OCI-LY7 (cell line): ENCODE data around the gene LONP2. TPM values are rescaled to one million over a fixed set of nuclear protein-coding genes. Genes with fewer than 3 reads are reported as not detected.

Source experiments
- BruUV-seq: library from RNA; stranded (reverse); fragments of 400-500 nt; replicated peaks from 2 replicates; lab custom pipeline; 2021; lab: Mats Ljungman, UMichigan
- CTCF ChIA-PET: fragments of 300-600 bp; sonication (Branson Sonifier 250); formaldehyde crosslinking; loops from one replicate; lab custom pipeline; 2022; ENCODE audit warnings: antibody characterized with exemption; ENCODE audit not compliant: unreplicated experiment; lab: Charles Lee
- POLR2A ChIA-PET: fragments of 300-600 bp; sonication (Branson Sonifier 250); formaldehyde crosslinking; loops from one replicate; lab custom pipeline; 2022; ENCODE audit warnings: antibody characterized with exemption; lab: Charles Lee
- DNase-seq: peaks from one replicate; pipeline ENCODE4 v3.0.0-alpha.2; 2015; ENCODE audit warnings: low spot score
- H2AFZ ChIP-seq: fragments of 200-600 bp; sonication (generic), shearing (Covaris generic); 2 replicates; pipeline ENCODE4 v1.6.1; 2014; ENCODE audit warnings: mild to moderate bottlenecking, antibody characterized with exemption, low read length, moderate library complexity
- H3K27ac ChIP-seq: fragments of 200-600 bp; sonication (generic); 2 replicates; pipeline ENCODE4 v1.5.1; 2014; ENCODE audit warnings: mixed run types, low read depth, mild to moderate bottlenecking, moderate library complexity, low read length, inconsistent platforms; ENCODE audit not compliant: poor library complexity, severe bottlenecking
- H3K36me3 ChIP-seq: fragments of 200-600 bp; sonication (generic); 2 replicates; pipeline ENCODE4 v1.6.1; 2014; ENCODE audit warnings: mild to moderate bottlenecking, antibody characterized with exemption, low read length, moderate library complexity, mixed read lengths; ENCODE audit not compliant: insufficient read depth
- H3K4me1 ChIP-seq: fragments of 200-600 bp; sonication (generic); 2 replicates; pipeline ENCODE4 v1.5.1; 2014; ENCODE audit warnings: mild to moderate bottlenecking, low read length; ENCODE audit not compliant: insufficient read depth, poor library complexity, severe bottlenecking
- H3K4me2 ChIP-seq: fragments of 200-600 bp; sonication (generic); 2 replicates; pipeline ENCODE4 v1.6.1; 2014; ENCODE audit warnings: mild to moderate bottlenecking, low read length
- H3K4me3 ChIP-seq: fragments of 200-600 bp; sonication (generic); 2 replicates; pipeline ENCODE4 v1.5.1; 2014; ENCODE audit warnings: mild to moderate bottlenecking, low read depth, low read length; ENCODE audit not compliant: poor library complexity, severe bottlenecking
- H3K79me2 ChIP-seq: fragments of 200-600 bp; sonication (generic); 2 replicates; pipeline ENCODE4 v1.6.1; 2016; ENCODE audit warnings: low read depth, mild to moderate bottlenecking, low read length, moderate library complexity, mixed read lengths; ENCODE audit not compliant: insufficient read depth
- H3K9me2 ChIP-seq: fragments of 200-600 bp; sonication (generic); 2 replicates; pipeline ENCODE4 v1.6.1; 2016; ENCODE audit warnings: mild to moderate bottlenecking, low read length, mixed read lengths; ENCODE audit not compliant: insufficient read depth
- H3K9me3 ChIP-seq: fragments of 200-600 bp; sonication (generic); 2 replicates; pipeline ENCODE4 v1.6.1; 2014; ENCODE audit warnings: mild to moderate bottlenecking, mixed run types, low read length, mixed read lengths
- H4K20me1 ChIP-seq: fragments of 200-600 bp; sonication (generic); 2 replicates; pipeline ENCODE4 v1.6.1; 2014; ENCODE audit warnings: mild to moderate bottlenecking, antibody characterized with exemption, low read length, moderate library complexity, mixed read lengths; ENCODE audit not compliant: insufficient read depth
- CTCF ChIP-seq: fragments of 200-600 bp; sonication (generic); conservative IDR thresholded peaks from 2 replicates; pipeline ENCODE4 v1.5.1; 2014; ENCODE audit warnings: mild to moderate bottlenecking, antibody characterized with exemption, low read length, moderate library complexity, mixed read lengths
- EZH2phosphoT487 ChIP-seq: fragments of 200-600 bp; sonication (generic); IDR thresholded peaks from 2 replicates; pipeline ENCODE4 v1.6.1; 2018; ENCODE audit warnings: low read depth, borderline replicate concordance, mild to moderate bottlenecking, mixed run types, antibody characterized with exemption, low read length, moderate library complexity, mixed read lengths
- intact Hi-C: fragments of 100-400 bp; cut with micrococcal nuclease; formaldehyde crosslinking; loops from one replicate; pipeline ENCODE4 v1.10.0; 2022; ENCODE audit not compliant: unreplicated experiment
- total RNA-seq, 2 experiments: library from RNA; depleted of rRNA in 1 of 2; stranded (reverse); fragments of >200 nt in 1 of 2; shearing (Covaris generic) in 1 of 2; gene quantifications; 2 replicates each; pipeline ENCODE4 v1.2.3, GENCODE V29; 2014 to 2022

LONP2 gene
- total RNA-seq, 2 experiments from 2014 or later = 13.0 to 23.3 TPM

GRCh38 chr16:48358419-48358818 lies 114.3 kb downstream of the LONP2 start:
- Histone ChIP-seq H3K9me2 (no peaks in the 10 kb centered on the region), H3K27ac (no peak overlapping the region), H2AFZ (no peak overlapping the region), H3K4me2 (no peak overlapping the region), H3K4me1 (peaks cover 6% of the 10 kb centered on the region), H3K4me3 (no peak overlapping the region), H4K20me1 (peaks cover 33% of the 10 kb centered on the region), H3K36me3 (peaks cover 49% of the 10 kb centered on the region), H3K79me2 (peaks cover 37% of the 10 kb centered on the region; the same call in 1 of the 2 replicates), H3K9me3 (no peaks in the 10 kb centered on the region)
- POLR2A ChIA-PET = interaction anchor here (1.1 kb wide), 1 partner anchor 11 kb away, joined by 4 read pairs; no protein-coding TSS in a partner anchor
- CTCF ChIA-PET = no interaction called here
- no TSS peak for BruUV-seq
- TF ChIP-seq EZH2phosphoT487 = no peak
- TF ChIP-seq CTCF = no peak
- DNase-seq = no peak
- intact Hi-C loops = no loop called here

GRCh38 chr16:48359983-48360382 lies 115.9 kb downstream of the LONP2 start:
- TF ChIP-seq EZH2phosphoT487 = no peak
- no peak for TF ChIP-seq CTCF
- H3K4me1 ChIP-seq = peaks cover 6% of the 10 kb centered on the region
- BruUV-seq = no TSS peak
- no peak overlapping the region for H2AFZ ChIP-seq
- peaks cover 50% of the 10 kb centered on the region; the same call in 1 of the 2 replicates for H3K79me2 ChIP-seq
- H3K4me3 ChIP-seq = no peak overlapping the region
- no peaks in the 10 kb centered on the region for H3K9me3 ChIP-seq
- no peak overlapping the region for H3K4me2 ChIP-seq
- ChIA-PET POLR2A (interaction anchor here (0.5 to 0.9 kb wide), 2 partner anchors 12 to 49 kb away, joined by 3 to 6 read pairs; no protein-coding TSS in a partner anchor), CTCF (interaction anchor here (0.6 kb wide), 1 partner anchor 72 kb away, joined by 3 read pairs; no protein-coding TSS in a partner anchor)
- H3K9me2 ChIP-seq = no peaks in the 10 kb centered on the region
- intact Hi-C loops = no loop called here
- no peak overlapping the region for H3K27ac ChIP-seq
- H4K20me1 ChIP-seq = peaks cover 33% of the 10 kb centered on the region
- DNase-seq = no peak
- H3K36me3 ChIP-seq = peaks cover 38% of the 10 kb centered on the region; the same call in 1 of the 2 replicates

- Histone ChIP-seq H3K36me3 (peaks cover 28% of the 10 kb centered on the region; the same call in 1 of the 2 replicates), H3K4me2 (no peak overlapping the region), H3K9me3 (no peaks in the 10 kb centered on the region), H2AFZ (no peak overlapping the region), H3K27ac (no peak overlapping the region), H3K9me2 (no peaks in the 10 kb centered on the region), H3K4me1 (peaks cover 11% of the 10 kb centered on the region), H3K4me3 (no peak overlapping the region), H4K20me1 (peaks cover 31% of the 10 kb centered on the region), H3K79me2 (peaks cover 60% of the 10 kb centered on the region; the same call in 1 of the 2 replicates)
- no peak for DNase-seq
- BruUV-seq = no TSS peak
- ChIA-PET CTCF (no interaction called here), POLR2A (interaction anchor here (0.9 kb wide), 1 partner anchor 13 kb away, joined by 3 read pairs; no protein-coding TSS in a partner anchor)
- intact Hi-C loops = no loop called here
- TF ChIP-seq CTCF = no peak
- TF ChIP-seq EZH2phosphoT487 = no peak
Observed at GRCh38 chr16:48361012-48361411, 116.9 kb downstream of the LONP2 start.
